Coronary artery (tissue), 2 donors: ENCODE data around the gene ACO1.

ENCODE experiments used
- DNase-seq: peaks from one replicate; pipeline ENCODE4 v3.0.0-alpha.2; 2017; ENCODE audit warnings: low spot score
- H3K27ac ChIP-seq, 2 donors: fragments of 200-600 bp; sonication (generic); one replicate each; pipeline ENCODE4 v1.5.1; 2016 to 2019
- H3K4me3 ChIP-seq: fragments of 200-600 bp; sonication (generic); 2 replicates; pipeline ENCODE4 v1.5.1; 2016; ENCODE audit warnings: mild to moderate bottlenecking, moderate library complexity
- TF ChIP-seq, protein P1 (sequence below): fragments of 200-600 bp; sonication (generic); IDR thresholded peaks from one replicate; pipeline ENCODE4 v1.5.1; 2019; ENCODE audit warnings: antibody characterized with exemption

Gene ACO1

DNA sequence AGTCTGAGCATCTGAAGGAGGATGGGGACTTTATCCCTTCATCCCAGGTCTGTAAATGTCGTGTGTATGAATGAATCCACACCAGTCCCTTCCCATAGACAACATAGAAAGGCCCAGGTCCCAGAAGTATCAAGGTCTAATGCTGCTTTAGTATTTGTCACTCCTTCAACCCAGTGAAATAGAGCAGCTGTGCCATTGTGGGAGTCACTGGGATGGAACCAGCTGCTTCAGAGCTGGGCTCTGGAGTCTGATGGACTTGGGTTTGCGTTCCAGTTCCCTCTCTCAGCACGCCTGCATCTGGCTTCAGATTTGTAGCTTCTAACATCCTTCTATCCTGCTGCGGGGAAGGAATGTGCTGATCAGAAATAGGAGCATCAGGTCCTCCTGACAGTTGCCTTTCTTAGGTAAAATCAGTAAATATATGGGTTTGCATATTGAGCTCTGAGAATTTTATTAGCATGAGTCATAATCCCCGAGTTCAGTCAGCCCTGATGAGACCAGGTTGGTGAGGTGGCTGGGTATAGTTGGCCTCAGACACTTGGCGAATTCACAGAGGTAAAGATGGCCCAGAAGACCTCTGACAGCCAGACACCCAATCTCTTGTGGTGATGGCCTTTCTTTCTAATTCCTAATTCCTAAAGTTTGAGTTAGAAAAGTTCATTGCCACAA is 10.1 kb downstream of the ACO1 start:
- TF ChIP-seq, protein P1, sequence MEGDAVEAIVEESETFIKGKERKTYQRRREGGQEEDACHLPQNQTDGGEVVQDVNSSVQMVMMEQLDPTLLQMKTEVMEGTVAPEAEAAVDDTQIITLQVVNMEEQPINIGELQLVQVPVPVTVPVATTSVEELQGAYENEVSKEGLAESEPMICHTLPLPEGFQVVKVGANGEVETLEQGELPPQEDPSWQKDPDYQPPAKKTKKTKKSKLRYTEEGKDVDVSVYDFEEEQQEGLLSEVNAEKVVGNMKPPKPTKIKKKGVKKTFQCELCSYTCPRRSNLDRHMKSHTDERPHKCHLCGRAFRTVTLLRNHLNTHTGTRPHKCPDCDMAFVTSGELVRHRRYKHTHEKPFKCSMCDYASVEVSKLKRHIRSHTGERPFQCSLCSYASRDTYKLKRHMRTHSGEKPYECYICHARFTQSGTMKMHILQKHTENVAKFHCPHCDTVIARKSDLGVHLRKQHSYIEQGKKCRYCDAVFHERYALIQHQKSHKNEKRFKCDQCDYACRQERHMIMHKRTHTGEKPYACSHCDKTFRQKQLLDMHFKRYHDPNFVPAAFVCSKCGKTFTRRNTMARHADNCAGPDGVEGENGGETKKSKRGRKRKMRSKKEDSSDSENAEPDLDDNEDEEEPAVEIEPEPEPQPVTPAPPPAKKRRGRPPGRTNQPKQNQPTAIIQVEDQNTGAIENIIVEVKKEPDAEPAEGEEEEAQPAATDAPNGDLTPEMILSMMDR = no peak
- Histone ChIP-seq H3K4me3 (no peak overlapping the region), H3K27ac (no peak overlapping the region)
- DNase-seq = no peak

DNA sequence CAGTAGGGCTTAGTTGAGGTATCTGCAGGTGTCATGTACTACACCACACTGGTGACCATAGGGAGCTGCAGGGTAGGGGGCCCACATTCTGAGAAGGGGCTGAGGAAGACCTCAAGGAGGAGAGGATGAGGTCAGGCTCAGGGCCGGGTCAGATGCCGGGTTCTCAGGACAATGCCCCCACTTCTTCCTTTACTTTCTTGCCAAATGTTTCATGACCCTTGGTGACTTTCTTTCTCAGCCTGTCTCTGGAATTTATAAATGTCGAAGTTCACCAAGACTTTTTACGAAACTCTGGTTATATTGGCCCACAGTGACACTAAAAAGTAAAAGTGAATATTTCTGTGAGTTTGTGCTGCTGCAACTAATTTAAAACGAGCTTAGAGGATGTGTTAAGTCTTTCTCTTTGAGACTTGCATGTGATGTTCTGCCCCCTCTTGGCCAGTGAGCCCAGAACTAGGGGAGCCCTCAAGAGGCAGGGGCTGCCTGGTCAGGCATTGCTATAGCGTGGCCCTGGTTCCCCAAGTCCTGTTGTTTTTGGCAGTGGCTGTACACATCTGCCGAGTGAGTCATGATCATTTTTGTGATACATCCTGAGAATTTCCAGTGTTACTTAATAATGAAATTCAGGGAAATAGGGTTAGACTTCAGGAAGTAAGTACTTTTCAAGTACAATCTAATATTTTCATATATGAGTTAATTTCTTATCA is 11.2 kb downstream of the ACO1 start:
- TF ChIP-seq, protein P1 = no peak
- peak overlapping the region; percentile 19 for H3K4me3 ChIP-seq
- DNase-seq = no peak
- peak overlapping the region in 1 of 2 donors; percentile 19 for H3K27ac ChIP-seq

DNA sequence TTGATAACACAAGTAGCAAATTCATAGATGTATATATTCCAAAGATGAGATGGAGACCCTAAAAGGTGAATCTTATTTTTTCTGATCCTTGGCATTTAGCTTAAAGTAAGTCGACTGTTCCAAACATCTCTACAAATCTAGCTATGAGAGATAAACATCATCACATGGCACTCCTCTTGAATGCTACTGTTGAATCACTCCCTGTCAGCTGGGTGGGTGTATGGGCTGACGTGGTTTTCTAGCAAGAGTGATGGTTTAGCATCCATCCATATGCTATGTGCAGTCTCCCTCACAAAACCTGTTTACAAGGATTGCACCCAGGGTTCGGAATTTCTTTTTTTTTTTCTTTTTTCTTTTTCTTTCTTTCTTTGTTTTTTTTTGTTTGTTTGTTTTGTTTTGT is 13.8 kb downstream of the ACO1 start:
- Histone ChIP-seq H3K4me3 (no peak overlapping the region), H3K27ac (no peak overlapping the region)
- TF ChIP-seq, protein P1 = no peak
- DNase-seq = no peak

DNA sequence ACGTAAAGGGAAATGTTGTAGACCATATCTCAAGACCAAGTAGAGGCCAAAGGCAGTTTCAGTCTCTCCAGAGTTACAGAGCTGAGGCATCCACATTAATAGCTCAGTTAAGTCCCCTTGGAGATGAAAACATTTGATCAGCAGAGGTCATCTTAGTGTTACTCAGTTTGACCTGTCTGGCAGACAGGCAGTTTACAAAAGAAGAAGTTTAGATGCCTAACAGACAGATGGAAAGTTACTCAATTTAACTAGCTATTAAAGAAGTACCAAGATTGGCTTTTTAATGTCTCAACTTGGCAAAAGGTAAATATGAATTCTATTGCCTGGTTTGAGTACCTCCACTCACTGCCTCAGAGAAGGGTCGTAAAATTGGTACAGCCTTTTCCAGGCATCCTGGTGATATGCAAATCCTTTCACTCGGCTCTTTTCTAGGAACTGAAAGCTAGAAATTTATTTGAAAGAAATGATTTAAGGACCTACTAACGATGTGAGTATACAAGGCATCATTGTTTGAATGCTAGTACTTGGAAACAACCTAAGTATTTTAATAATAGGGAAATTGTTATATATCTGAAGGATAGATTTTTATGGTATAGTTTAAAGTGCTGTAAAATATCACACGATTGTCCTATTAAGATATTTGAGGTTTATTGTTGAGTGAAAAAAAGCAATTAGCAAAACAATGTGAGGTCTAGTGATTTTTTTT is 14.8 kb downstream of the ACO1 start:
- DNase-seq = no peak
- Histone ChIP-seq H3K4me3 (no peak overlapping the region), H3K27ac (no peak overlapping the region)
- TF ChIP-seq, protein P1 = no peak

DNA sequence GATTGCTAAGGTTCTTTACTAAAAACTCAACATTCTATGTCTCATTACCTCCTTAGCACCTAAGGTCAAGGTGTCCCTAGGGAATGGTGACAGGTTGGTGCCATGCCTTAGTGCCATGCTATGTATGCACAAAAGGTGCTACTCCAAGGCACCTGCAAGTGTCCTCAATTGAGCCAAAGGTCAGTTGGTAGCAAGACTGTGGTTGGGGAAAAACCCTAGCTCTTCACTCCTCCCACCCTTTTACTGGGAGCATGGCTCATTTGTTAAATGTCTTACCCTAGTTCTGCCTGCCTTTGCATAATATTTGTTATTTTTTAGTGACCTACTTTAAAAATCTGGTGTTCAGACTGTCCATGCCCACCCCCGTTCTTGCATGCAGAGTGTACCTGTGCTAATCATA is 17.0 kb downstream of the ACO1 start:
- no peak overlapping the region for H3K27ac ChIP-seq
- H3K4me3 ChIP-seq = no peak overlapping the region
- no peak for DNase-seq
- TF ChIP-seq, protein P1 = no peak

DNA sequence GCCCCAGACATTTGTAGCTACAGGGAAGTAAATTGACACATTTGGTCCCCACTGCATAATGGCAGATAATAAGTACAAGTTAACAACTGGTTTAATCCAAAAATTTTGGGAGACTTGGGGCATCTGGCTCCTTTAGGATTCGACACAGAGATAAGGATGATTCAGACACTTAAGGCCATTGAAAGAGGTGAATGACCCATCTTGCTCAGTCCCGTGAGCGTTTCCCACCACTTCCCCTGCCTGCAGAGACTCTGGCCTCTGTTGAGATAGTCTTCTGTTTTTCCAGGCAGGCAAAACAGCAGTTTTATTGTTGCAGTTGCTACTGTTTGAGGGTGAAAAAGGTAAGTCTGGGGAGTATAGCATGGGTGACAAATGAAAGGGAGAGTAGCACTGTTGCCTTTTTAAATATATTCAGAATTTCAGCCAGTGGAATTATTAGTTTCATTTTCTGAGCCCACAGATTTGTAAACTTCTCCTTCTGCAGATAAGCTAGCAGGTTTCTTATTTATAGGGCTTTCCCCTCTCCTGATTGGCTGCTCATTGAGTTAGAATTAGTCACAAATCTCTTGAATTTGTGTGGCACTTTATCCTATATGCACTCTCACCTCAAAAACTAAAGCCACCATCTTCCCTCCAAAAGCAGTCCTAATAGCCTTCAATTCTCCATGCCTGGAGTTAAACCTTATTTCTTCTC is 19.3 kb downstream of the ACO1 start:
- DNase-seq = no peak
- H3K27ac ChIP-seq = no peak overlapping the region
- TF ChIP-seq, protein P1 = no peak
- no peak overlapping the region for H3K4me3 ChIP-seq
